ENCODE results near the gene CLCN2.

- TF ChIP-seq, protein P1, sequence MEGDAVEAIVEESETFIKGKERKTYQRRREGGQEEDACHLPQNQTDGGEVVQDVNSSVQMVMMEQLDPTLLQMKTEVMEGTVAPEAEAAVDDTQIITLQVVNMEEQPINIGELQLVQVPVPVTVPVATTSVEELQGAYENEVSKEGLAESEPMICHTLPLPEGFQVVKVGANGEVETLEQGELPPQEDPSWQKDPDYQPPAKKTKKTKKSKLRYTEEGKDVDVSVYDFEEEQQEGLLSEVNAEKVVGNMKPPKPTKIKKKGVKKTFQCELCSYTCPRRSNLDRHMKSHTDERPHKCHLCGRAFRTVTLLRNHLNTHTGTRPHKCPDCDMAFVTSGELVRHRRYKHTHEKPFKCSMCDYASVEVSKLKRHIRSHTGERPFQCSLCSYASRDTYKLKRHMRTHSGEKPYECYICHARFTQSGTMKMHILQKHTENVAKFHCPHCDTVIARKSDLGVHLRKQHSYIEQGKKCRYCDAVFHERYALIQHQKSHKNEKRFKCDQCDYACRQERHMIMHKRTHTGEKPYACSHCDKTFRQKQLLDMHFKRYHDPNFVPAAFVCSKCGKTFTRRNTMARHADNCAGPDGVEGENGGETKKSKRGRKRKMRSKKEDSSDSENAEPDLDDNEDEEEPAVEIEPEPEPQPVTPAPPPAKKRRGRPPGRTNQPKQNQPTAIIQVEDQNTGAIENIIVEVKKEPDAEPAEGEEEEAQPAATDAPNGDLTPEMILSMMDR (IDR thresholded peaks at IDR 0.05): no peak
- TF ChIP-seq JUN (CRISPR knock-in tag; IDR thresholded peaks at IDR 0.05) (no peak), ZNF232 (CRISPR knock-in tag; IDR thresholded peaks at IDR 0.05) (no peak)
Observed at GRCh38 chr3:184380185-184380626, 18.8 kb upstream of the CLCN2 start.
